Osteoblast (primary cell): ENCODE measurements around the gene TTR. TPM values are rescaled to one million over a fixed set of nuclear protein-coding genes. Genes with fewer than 3 reads are reported as not detected.

ENCODE experiments used
- DNase-seq: peaks from one replicate; pipeline ENCODE4 v3.0.0; 2011; ENCODE audit warnings: low spot score, mixed read lengths; ENCODE audit not compliant: insufficient read length; ENCODE audit errors: missing footprints
- H2AFZ ChIP-seq: 2 replicates; pipeline ENCODE4 v1.6.0; 2011; ENCODE audit warnings: mild to moderate bottlenecking, low read length
- H3K27ac ChIP-seq: 2 replicates; pipeline ENCODE4 v1.5.1; 2011; ENCODE audit warnings: mild to moderate bottlenecking, low read depth, low read length, moderate library complexity
- H3K27me3 ChIP-seq: 2 replicates; pipeline ENCODE4 v1.6.0; 2012; ENCODE audit warnings: mild to moderate bottlenecking, control low read depth, inconsistent platforms, low read length, moderate library complexity; ENCODE audit not compliant: insufficient read depth
- H3K36me3 ChIP-seq: 2 replicates; pipeline ENCODE4 v1.5.1; 2011; ENCODE audit warnings: mild to moderate bottlenecking, low read length, control low read depth, moderate library complexity; ENCODE audit not compliant: insufficient read depth
- H3K4me1 ChIP-seq: 2 replicates; pipeline ENCODE4 v1.5.1; 2011; ENCODE audit warnings: mild to moderate bottlenecking, low read length, control low read depth, moderate library complexity; ENCODE audit not compliant: insufficient read depth
- H3K4me2 ChIP-seq: 2 replicates; pipeline ENCODE4 v1.6.0; 2011; ENCODE audit warnings: mild to moderate bottlenecking, low read length; ENCODE audit not compliant: insufficient read depth
- H3K4me3 ChIP-seq: fragments of 200-600 bp; sonication (generic); 3 replicates; pipeline ENCODE4 v1.5.1; 2012; ENCODE audit warnings: mild to moderate bottlenecking, low read length, inconsistent platforms; ENCODE audit not compliant: insufficient read depth
- H3K79me2 ChIP-seq: 2 replicates; pipeline ENCODE4 v1.6.0; 2012; ENCODE audit warnings: mild to moderate bottlenecking, low read length, control low read depth, inconsistent platforms; ENCODE audit not compliant: insufficient read depth
- H3K9me3 ChIP-seq: 2 replicates; pipeline ENCODE4 v1.5.1; 2011; ENCODE audit warnings: low read depth, low read length, control low read depth
- H4K20me1 ChIP-seq: 2 replicates; pipeline ENCODE4 v1.6.0; 2012; ENCODE audit warnings: mild to moderate bottlenecking, low read length, control low read depth; ENCODE audit not compliant: insufficient read depth
- total RNA-seq: library from RNA; depleted of rRNA; stranded (reverse); fragments of >200 nt; gene quantifications from 2 replicates; pipeline ENCODE4 v1.2.3, GENCODE V29; 2012
- TF ChIP-seq, protein P1 (sequence below): IDR thresholded peaks from 2 replicates; pipeline ENCODE4 v1.5.1; 2011; ENCODE audit warnings: mild to moderate bottlenecking, low read depth, low read length, moderate library complexity; ENCODE audit errors: extremely low read depth

TTR gene
- total RNA-seq, 1 donor, result not detected

DNA sequence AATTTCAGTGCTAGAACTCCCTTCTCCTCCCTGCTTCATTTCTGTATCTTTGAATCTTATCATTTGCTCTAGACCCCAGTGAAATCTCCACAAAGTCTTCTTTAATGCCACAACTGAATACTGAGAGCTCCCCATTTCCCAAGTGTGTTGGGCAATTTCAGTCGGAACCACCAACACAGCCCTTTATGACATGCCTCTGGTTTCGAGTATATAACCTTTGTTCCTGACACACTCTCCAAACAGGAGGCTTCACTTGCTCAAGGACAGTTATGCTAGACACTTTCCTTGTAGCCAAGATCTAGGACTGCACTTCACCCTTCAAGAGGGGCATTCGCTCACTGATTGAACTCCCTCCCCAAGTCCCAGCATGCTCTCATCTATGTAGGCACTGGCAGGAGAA, 18.6 kb upstream of the TTR start:
- H4K20me1 ChIP-seq, result no peaks in the 10 kb centered on the region
- H3K27ac ChIP-seq, result no peak overlapping the region
- H2AFZ ChIP-seq, result no peak overlapping the region
- H3K4me2 ChIP-seq, result no peak overlapping the region
- no peaks in the 10 kb centered on the region for H3K9me3 ChIP-seq
- H3K27me3 ChIP-seq, result no peaks in the 10 kb centered on the region
- no peaks in the 10 kb centered on the region for H3K4me1 ChIP-seq
- DNase-seq, result no peak
- TF ChIP-seq, protein P1, sequence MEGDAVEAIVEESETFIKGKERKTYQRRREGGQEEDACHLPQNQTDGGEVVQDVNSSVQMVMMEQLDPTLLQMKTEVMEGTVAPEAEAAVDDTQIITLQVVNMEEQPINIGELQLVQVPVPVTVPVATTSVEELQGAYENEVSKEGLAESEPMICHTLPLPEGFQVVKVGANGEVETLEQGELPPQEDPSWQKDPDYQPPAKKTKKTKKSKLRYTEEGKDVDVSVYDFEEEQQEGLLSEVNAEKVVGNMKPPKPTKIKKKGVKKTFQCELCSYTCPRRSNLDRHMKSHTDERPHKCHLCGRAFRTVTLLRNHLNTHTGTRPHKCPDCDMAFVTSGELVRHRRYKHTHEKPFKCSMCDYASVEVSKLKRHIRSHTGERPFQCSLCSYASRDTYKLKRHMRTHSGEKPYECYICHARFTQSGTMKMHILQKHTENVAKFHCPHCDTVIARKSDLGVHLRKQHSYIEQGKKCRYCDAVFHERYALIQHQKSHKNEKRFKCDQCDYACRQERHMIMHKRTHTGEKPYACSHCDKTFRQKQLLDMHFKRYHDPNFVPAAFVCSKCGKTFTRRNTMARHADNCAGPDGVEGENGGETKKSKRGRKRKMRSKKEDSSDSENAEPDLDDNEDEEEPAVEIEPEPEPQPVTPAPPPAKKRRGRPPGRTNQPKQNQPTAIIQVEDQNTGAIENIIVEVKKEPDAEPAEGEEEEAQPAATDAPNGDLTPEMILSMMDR, result no peak
- no peaks in the 10 kb centered on the region for H3K79me2 ChIP-seq
- H3K4me3 ChIP-seq, result no peak overlapping the region
- no peaks in the 10 kb centered on the region for H3K36me3 ChIP-seq

DNA sequence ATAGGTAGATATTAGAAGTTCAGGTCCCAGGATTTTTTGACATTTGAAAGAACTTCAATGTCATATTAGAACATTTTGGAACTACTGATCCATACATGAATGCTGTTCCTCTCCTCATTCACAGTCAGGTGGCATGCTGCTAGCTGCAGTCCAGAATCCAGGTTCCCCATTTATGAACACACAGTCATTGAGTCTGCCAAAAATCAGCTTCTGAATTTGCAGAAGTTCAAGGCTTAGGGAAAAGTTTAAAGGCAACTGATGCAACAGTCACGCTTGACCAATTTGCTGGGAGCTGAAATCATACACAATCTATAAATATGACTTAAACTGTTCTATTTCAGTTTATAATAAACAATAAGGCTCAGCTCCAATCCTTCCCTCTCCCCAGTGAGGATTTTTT, 17.3 kb upstream of the TTR start:
- TF ChIP-seq, protein P1, result no peak
- DNase-seq, result peak; percentile 19
- Histone ChIP-seq H3K4me2 (no peak overlapping the region), H3K4me3 (no peak overlapping the region), H2AFZ (no peak overlapping the region), H3K4me1 (no peaks in the 10 kb centered on the region), H3K79me2 (no peaks in the 10 kb centered on the region), H3K36me3 (no peaks in the 10 kb centered on the region), H3K27ac (no peak overlapping the region), H3K9me3 (no peaks in the 10 kb centered on the region), H3K27me3 (no peaks in the 10 kb centered on the region), H4K20me1 (no peaks in the 10 kb centered on the region)

GRCh38 chr18:31575515-31576257, 16.0 kb upstream of the TTR start:
- H3K4me2 ChIP-seq, result no peak overlapping the region
- no peaks in the 10 kb centered on the region for H3K79me2 ChIP-seq
- no peaks in the 10 kb centered on the region for H3K4me1 ChIP-seq
- no peak for DNase-seq
- H3K36me3 ChIP-seq, result no peaks in the 10 kb centered on the region
- H3K27ac ChIP-seq, result no peak overlapping the region
- H3K27me3 ChIP-seq, result no peaks in the 10 kb centered on the region
- TF ChIP-seq, protein P1, result no peak
- H3K4me3 ChIP-seq, result no peak overlapping the region
- H2AFZ ChIP-seq, result no peak overlapping the region
- H4K20me1 ChIP-seq, result no peaks in the 10 kb centered on the region
- no peaks in the 10 kb centered on the region for H3K9me3 ChIP-seq

GRCh38 chr18:31576670-31577069, 15.0 kb upstream of the TTR start:
- H3K4me1 ChIP-seq, result no peaks in the 10 kb centered on the region
- DNase-seq, result no peak
- H3K27ac ChIP-seq, result no peak overlapping the region
- no peaks in the 10 kb centered on the region for H3K27me3 ChIP-seq
- no peak overlapping the region for H2AFZ ChIP-seq
- no peak overlapping the region for H3K4me3 ChIP-seq
- no peaks in the 10 kb centered on the region for H3K79me2 ChIP-seq
- TF ChIP-seq, protein P1, result no peak
- H3K4me2 ChIP-seq, result no peak overlapping the region
- no peaks in the 10 kb centered on the region for H3K36me3 ChIP-seq
- no peaks in the 10 kb centered on the region for H3K9me3 ChIP-seq
- H4K20me1 ChIP-seq, result no peaks in the 10 kb centered on the region
